Epithelial cell of proximal tubule (primary cell): ENCODE results near the gene HOXD3. TPM values are rescaled to one million over a fixed set of nuclear protein-coding genes. Genes with fewer than 3 reads are reported as not detected.

ENCODE experiments used
- DNase-seq: peaks from one replicate; pipeline ENCODE4 v3.0.0-alpha.2; 2011; ENCODE audit warnings: low read depth
- H3K4me3 ChIP-seq: 2 replicates; pipeline ENCODE4 v1.5.1; 2011; ENCODE audit warnings: low read depth, mild to moderate bottlenecking, low read length
- total RNA-seq: library from RNA; depleted of rRNA; stranded (reverse); fragments of >200 nt; gene quantifications from 2 replicates; pipeline ENCODE4 v1.2.3, GENCODE V29; 2015
- TF ChIP-seq, protein P1 (sequence below): conservative IDR thresholded peaks from 2 replicates; pipeline ENCODE4 v1.5.1; 2012; ENCODE audit warnings: low read depth, mild to moderate bottlenecking, low read length

Gene HOXD3
- total RNA-seq, 1 donor from 2014 or later: 9.4 TPM

DNA sequence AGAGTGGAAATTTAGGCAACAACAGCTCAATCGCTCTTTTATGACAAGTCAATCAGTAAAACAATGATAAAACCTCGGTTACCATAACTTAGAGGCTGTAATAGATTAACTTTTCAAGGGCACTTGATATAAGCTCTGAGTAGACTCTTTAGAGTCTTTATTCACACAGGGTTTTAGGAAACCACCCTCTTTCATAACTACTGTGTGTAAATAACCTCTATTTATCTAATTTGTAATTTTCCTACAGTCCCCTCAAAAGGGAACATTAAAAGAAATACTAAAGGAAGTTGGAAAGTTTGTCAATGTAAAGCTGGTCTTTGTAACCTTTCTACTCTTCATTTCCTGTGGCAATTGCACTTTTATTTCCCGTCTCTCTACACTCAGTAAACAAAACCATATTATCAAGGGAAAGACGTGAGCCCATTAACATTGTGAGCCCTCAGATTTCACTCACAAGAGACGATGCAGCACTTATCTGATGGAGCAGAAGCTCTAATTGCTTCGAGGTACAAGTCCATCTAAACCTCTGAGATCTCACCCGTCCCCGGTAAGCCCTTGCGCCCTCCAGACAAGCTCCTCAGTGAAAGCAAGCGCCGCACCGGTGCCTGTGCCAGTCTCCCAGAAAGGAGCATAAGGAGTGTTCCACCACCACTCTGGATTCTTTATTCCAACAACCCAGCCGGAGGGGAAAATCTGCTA is 30.2 kb downstream of the HOXD3 start:
- TF ChIP-seq, protein P1, sequence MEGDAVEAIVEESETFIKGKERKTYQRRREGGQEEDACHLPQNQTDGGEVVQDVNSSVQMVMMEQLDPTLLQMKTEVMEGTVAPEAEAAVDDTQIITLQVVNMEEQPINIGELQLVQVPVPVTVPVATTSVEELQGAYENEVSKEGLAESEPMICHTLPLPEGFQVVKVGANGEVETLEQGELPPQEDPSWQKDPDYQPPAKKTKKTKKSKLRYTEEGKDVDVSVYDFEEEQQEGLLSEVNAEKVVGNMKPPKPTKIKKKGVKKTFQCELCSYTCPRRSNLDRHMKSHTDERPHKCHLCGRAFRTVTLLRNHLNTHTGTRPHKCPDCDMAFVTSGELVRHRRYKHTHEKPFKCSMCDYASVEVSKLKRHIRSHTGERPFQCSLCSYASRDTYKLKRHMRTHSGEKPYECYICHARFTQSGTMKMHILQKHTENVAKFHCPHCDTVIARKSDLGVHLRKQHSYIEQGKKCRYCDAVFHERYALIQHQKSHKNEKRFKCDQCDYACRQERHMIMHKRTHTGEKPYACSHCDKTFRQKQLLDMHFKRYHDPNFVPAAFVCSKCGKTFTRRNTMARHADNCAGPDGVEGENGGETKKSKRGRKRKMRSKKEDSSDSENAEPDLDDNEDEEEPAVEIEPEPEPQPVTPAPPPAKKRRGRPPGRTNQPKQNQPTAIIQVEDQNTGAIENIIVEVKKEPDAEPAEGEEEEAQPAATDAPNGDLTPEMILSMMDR: no peak
- H3K4me3 ChIP-seq: peak overlapping the region; percentile 69
- DNase-seq: no peak

DNA sequence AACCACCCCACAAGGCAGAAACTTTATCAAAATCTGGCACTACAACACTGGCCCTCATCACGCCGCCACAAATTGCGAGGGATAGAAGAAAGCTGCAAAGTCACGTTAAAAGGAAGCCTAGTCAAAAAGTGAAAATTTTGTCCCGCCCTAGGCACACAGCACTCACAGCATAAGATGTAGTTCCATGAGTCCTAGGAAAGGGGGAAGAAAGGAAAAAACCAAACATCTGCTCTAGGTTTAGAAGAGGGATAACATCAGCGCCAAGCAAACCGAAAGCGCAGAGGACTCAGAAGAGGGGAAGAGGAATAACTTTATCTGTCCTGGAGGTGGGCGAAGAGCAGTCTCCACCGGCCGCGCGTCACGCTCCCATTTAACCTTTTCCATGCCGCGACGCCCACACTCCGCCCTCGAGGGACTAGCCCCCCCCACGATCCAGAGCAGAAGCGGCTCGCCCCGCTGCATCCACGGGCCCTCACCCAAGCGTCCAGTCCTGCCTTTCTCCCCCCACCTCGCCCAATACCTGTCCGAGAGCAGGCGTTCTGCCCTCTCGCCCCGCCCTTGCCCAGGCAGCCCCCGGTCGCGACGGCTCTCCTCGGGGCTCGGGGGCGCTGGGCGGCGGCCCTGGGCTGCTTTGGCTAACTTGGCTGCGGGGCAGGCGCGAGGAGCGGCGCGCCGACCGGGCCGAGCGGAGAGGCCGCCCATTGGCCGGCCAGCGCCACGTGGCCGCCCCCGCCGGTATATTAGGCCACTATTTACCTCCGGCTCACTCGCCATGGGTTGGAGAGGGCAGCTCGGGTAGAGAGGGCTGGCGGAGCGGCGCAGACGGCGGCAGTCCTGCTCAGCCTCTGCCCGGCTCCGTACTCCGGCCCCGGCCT is 31.0 kb downstream of the HOXD3 start, which contains the start of gene HOXD1:
Gene HOXD1, plus strand, starts transcription at position 770 of the 875 bp plus-strand sequence. CDS start 134 bp downstream, outside the sequence.
- TF ChIP-seq, protein P1: no peak
- H3K4me3 ChIP-seq: peak within 1 kb of the TSS; percentile 69
- no peak for DNase-seq

DNA sequence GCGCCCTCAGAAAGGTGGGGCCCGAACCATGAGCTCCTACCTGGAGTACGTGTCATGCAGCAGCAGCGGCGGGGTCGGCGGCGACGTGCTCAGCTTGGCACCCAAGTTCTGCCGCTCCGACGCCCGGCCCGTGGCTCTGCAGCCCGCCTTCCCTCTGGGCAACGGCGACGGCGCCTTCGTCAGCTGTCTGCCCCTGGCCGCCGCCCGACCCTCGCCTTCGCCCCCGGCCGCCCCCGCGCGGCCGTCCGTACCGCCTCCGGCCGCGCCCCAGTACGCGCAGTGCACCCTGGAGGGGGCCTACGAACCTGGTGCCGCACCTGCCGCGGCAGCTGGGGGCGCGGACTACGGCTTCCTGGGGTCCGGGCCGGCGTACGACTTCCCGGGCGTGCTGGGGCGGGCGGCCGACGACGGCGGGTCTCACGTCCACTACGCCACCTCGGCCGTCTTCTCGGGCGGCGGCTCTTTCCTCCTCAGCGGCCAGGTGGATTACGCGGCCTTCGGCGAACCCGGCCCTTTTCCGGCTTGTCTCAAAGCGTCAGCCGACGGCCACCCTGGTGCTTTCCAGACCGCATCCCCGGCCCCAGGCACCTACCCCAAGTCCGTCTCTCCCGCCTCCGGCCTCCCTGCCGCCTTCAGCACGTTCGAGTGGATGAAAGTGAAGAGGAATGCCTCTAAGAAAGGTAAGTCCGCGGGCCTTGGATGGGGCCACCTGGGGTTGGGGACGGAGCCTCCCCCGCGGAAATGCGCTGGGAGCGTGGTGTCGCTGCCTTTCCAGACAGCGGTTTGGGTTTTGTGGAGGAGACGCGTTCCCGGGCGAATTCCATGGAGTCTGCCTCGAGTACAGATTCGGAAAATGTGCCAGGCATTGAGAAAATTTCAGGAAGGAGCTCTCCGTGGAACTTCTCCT is 31.9 kb downstream of the HOXD3 start:
- no peak for DNase-seq
- TF ChIP-seq, protein P1: no peak
- H3K4me3 ChIP-seq: peak overlapping the region; percentile 69

DNA sequence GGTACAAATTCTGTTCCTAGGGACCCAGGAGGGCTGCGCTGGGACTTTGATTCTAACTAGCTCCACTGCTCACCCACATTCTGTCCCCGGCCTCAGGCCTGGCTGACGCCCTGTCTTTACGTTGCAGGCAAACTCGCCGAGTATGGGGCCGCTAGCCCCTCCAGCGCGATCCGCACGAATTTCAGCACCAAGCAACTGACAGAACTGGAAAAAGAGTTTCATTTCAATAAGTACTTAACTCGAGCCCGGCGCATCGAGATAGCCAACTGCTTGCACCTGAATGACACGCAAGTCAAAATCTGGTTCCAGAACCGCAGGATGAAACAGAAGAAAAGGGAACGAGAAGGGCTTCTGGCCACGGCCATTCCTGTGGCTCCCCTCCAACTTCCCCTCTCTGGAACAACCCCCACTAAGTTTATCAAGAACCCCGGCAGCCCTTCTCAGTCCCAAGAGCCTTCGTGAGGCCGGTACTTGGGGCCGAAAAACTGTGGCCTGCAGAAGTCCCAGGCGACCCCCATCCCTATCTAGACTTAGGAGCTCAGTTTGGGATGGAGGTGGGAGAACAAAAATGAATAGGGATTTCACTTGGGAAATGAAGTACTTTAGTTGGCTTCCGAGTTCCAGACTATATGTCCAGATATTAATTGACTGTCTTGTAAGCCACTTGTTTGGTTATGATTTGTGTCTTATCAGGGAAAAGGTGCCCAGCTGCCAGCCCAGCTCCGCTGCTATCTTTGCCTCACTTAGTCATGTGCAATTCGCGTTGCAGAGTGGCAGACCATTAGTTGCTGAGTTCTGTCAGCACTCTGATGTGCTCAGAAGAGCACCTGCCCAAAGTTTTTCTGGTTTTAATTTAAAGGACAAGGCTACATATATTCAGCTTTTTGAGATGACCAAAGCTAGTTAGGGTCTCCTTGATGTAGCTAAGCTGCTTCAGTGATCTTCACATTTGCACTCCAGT is 32.9 kb downstream of the HOXD3 start:
- TF ChIP-seq, protein P1: no peak
- H3K4me3 ChIP-seq: peak overlapping the region; percentile 69
- DNase-seq: no peak

DNA sequence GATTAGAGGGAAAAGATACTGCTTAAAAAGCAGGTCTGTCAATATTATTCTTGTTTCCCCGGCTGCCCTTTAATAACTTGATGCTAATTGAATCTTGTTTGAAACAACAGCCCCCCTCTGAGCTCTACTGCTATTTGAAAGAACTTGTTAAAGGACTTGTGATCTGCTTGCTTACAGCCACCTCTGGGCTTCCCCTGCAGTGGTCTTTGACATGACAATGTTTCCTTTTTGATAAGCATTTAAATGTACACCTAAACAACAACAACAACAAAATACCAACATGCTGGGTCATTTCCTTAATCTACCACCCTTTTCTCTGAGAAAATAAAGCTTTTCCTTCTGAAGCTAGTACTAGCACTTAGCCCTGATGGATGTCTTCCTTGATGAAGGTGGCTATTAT is 35.2 kb downstream of the HOXD3 start:
- H3K4me3 ChIP-seq: no peak overlapping the region
- TF ChIP-seq, protein P1: no peak

More for the DNA sequence above, 35.2 kb downstream of the HOXD3 start:
- no peak for DNase-seq
